Immature natural killer cell (primary cell): ENCODE results near the gene ANK2. TPM values are rescaled to one million over a fixed set of nuclear protein-coding genes. Genes with fewer than 3 reads are reported as not detected.
"Not testable (repeated sequence)": the region's sequence is repeated elsewhere in the genome, so short reads cannot be mapped to it uniquely, and the experiment has no call there.

Source experiments
- DNase-seq, 3 donors: peaks; one replicate each; pipeline ENCODE4 v3.0.0; 2022; ENCODE audit warnings: mixed read lengths in 1 of 3
- H3K27ac Mint-ChIP-seq, 6 donors: one replicate each; pipeline ENCODE4 v1.8.0; 2020; ENCODE audit warnings: mixed read lengths in 6 of 6, mild to moderate bottlenecking in 5 of 6, inconsistent platforms in 4 of 6, moderate library complexity in 3 of 6
- H3K27me3 Mint-ChIP-seq, 3 donors: one replicate each; pipeline ENCODE4 v1.8.0; 2020 to 2021; ENCODE audit warnings: low read depth in 3 of 3, mild to moderate bottlenecking in 3 of 3, mixed read lengths in 3 of 3, moderate library complexity in 3 of 3, inconsistent platforms in 1 of 3
- H3K36me3 Mint-ChIP-seq, 3 donors: one replicate each; pipeline ENCODE4 v1.8.0; 2020; ENCODE audit warnings: mixed read lengths in 3 of 3, inconsistent platforms in 2 of 3, mild to moderate bottlenecking in 2 of 3
- H3K4me1 Mint-ChIP-seq, 2 donors: one replicate each; pipeline ENCODE4 v1.8.0; 2020; ENCODE audit warnings: inconsistent platforms in 2 of 2, mild to moderate bottlenecking in 2 of 2, mixed read lengths in 2 of 2, moderate library complexity in 1 of 2
- H3K4me3 Mint-ChIP-seq, 5 donors: one replicate each; pipeline ENCODE4 v1.8.0; 2020; ENCODE audit warnings: mild to moderate bottlenecking in 5 of 5, mixed read lengths in 5 of 5, inconsistent platforms in 3 of 5, moderate library complexity in 3 of 5
- H3K9me3 Mint-ChIP-seq, 6 donors: one replicate each; pipeline ENCODE4 v1.8.0; 2020; ENCODE audit warnings: mild to moderate bottlenecking in 6 of 6, mixed read lengths in 6 of 6, inconsistent platforms in 4 of 6, moderate library complexity in 3 of 6
- polyA plus RNA-seq, 3 donors: library from polyadenylated mRNA; unstranded; fragments of 300-500 nt; fragmentation: Illumina TruSeq; gene quantifications; one replicate each; pipeline ENCODE4 v1.2.3, GENCODE V29; 2021

The ANK2 gene
- polyA plus RNA-seq, 3 donors from 2014 or later: not detected

DNA sequence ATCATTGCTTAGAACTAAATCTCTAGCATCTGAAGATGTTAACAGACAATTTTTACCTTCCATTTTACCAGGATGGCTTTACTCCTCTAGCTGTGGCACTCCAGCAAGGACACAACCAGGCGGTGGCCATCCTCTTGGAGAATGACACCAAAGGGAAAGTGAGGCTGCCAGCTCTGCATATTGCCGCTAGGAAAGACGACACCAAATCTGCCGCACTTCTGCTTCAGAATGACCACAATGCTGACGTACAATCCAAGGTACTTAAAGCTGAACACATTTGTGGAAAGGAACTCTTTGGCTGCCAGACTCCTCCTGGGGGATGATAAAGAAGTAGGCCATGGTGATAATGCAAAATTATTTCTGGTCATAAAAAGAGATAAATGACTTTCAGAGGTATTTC lies 187.5 kb downstream of the ANK2 start:
- Mint-ChIP-seq H3K27ac (no peak overlapping the region), H3K27me3 (peaks cover 0 to 2% (median under 1%) of the 10 kb centered on the region in 3 donors), H3K9me3 (peaks cover 0 to 6% (median 0%) of the 10 kb centered on the region in 6 donors), H3K4me1 (no peaks in the 10 kb centered on the region), H3K36me3 (no peaks in the 10 kb centered on the region), H3K4me3 (no peak overlapping the region)
- DNase-seq: no peak

DNA sequence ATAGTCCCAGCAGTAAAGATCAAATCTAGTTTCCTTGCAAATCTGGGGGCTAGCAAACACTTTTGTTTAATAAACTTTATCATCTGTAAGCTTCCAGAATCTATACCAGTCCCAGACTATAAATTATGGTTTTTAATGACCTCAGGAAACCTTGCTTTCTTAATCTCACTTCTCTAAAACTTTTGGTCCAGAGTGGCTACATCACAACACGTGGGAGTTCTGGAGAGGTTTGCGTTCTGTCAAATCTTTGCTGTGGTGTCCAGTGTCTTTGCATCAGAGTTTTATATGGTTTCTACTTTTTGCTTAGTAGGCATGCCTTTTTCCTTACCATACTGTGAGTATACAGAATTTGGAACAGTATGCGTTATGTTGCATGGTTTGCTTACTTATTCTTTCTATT lies 193.9 kb downstream of the ANK2 start:
- peaks cover 0 to 4% (median 2%) of the 10 kb centered on the region in 3 donors for H3K27me3 Mint-ChIP-seq

DNA sequence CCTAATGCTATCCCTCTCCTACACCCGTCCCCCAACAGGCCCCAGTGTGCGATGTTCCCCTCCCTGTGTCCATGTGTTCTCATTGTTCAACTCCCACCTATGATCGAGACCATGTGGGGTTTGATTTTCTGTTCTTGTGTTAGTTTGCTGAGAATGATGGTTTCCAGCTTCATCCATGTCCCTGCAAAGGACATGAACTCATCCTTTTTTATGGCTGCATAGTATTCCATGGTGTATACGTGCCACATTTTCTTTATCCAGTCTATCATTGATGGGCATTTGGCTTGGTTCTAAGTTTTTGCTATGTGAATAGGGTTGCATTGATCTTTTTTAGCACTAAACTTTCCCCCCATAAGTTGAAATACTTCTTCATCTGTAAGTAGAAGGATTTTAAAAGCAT lies 195.3 kb downstream of the ANK2 start:
- H3K9me3 Mint-ChIP-seq, DNase-seq, H3K36me3 Mint-ChIP-seq, H3K27ac Mint-ChIP-seq, H3K4me1 Mint-ChIP-seq, H3K27me3 Mint-ChIP-seq, H3K4me3 Mint-ChIP-seq: not testable (repeated sequence)

More for the DNA sequence above, 193.9 kb downstream of the ANK2 start:
- Mint-ChIP-seq H3K27ac (no peak overlapping the region), H3K9me3 (peaks cover 0 to 4% (median 0%) of the 10 kb centered on the region in 6 donors), H3K4me1 (no peaks in the 10 kb centered on the region), H3K4me3 (no peak overlapping the region), H3K36me3 (no peaks in the 10 kb centered on the region)
- no peak for DNase-seq

DNA sequence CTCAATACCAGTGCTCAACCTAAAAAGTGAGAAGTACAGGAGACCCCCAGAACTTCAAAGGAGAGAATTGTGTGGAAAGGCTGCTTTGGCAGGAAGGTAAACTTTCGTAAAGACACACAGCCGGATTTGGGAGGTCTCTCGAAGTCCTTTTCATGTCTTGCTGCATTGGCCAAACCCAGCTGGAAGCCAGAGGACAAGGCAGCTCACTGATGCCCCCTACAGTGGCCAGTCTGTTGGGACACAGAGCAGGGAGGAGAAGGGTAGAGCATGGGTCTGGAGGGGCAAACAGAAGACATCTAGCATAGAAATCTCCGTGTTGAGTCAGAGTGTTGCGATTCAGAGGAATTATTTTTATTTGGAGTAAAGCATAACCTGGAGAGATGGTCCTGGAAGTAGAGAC lies 198.9 kb downstream of the ANK2 start:
- Mint-ChIP-seq H3K9me3 (peaks cover 0 to 4% (median under 1%) of the 10 kb centered on the region in 6 donors), H3K27me3 (peaks cover 0 to 4% (median 0%) of the 10 kb centered on the region in 3 donors), H3K4me3 (no peak overlapping the region), H3K4me1 (no peaks in the 10 kb centered on the region), H3K27ac (no peak overlapping the region), H3K36me3 (no peaks in the 10 kb centered on the region)
- DNase-seq: no peak

DNA sequence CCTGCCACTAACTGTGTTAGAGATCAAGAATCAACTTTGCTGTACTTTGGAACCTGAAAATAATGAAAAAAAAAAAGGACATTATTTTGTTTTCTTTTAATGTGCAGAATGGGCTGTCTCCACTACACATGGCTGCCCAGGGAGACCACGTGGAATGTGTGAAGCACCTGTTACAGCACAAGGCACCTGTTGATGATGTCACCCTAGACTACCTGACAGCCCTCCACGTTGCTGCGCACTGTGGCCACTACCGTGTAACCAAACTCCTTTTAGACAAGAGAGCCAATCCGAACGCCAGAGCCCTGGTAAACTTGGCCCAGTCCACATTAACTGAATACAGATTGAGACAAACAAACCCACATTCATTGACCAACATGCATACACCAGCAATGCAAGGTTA lies 206.2 kb downstream of the ANK2 start:
- H3K4me1 Mint-ChIP-seq: no peaks in the 10 kb centered on the region

DNA sequence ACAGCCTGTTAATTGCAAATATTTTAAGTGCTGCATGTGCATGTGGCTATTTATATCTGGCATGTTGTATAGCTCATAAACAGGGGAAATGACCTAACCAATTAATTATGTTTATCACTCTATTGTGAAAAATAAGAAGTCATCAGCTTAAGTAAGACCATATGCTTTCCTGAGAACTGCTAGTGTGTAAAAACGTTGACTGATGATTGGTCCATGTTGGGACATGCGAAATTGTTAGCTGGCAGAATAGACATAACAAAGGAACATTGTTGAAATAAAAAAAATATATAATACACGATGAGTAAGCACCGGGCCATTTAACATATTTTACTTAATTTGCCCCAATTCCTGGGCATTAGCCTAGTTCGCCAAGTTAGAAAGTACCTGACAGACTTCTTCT lies 207.5 kb downstream of the ANK2 start:
- H3K4me1 Mint-ChIP-seq: no peaks in the 10 kb centered on the region

More for the DNA sequence above, 206.2 kb downstream of the ANK2 start:
- peaks cover 0 to 3% (median 0%) of the 10 kb centered on the region in 3 donors for H3K27me3 Mint-ChIP-seq
- H3K4me3 Mint-ChIP-seq: no peak overlapping the region
- H3K9me3 Mint-ChIP-seq: no peaks in the 10 kb centered on the region
- no peaks in the 10 kb centered on the region for H3K36me3 Mint-ChIP-seq
- H3K27ac Mint-ChIP-seq: no peak overlapping the region
- DNase-seq: no peak

DNA sequence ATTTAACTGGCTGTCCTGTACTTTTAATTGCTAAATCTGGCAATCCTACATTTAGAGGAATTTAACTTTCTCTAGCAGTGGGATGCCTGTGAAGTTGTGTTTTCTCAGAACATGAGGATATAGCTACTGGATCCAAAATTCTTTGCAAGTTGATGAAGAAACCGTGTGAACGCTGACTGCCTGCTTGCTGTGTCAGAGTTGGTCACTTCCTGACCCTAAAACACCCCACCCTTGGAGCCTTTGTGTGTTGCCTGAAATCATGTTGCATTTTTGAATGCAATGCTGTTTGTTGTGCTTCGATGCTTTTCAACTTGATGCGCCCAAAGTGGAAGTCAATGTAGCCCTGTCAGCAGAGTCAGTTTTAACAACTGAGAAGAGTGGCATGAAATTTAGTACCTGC lies 211.2 kb downstream of the ANK2 start:
- H3K4me3 Mint-ChIP-seq: no peak overlapping the region
- DNase-seq: no peak
- peaks cover 0 to 1% (median 0%) of the 10 kb centered on the region in 3 donors for H3K27me3 Mint-ChIP-seq
- H3K4me1 Mint-ChIP-seq: no peaks in the 10 kb centered on the region
- H3K36me3 Mint-ChIP-seq: no peaks in the 10 kb centered on the region
- peaks cover 0 to 3% (median 0%) of the 10 kb centered on the region in 6 donors for H3K9me3 Mint-ChIP-seq
- H3K27ac Mint-ChIP-seq: no peak overlapping the region

More for the DNA sequence above, 207.5 kb downstream of the ANK2 start:
- no peaks in the 10 kb centered on the region for H3K36me3 Mint-ChIP-seq
- no peaks in the 10 kb centered on the region for H3K9me3 Mint-ChIP-seq
- no peak for DNase-seq
- H3K27me3 Mint-ChIP-seq: peaks cover 0 to 3% (median 0%) of the 10 kb centered on the region in 3 donors
- no peak overlapping the region for H3K4me3 Mint-ChIP-seq
- H3K27ac Mint-ChIP-seq: no peak overlapping the region

DNA sequence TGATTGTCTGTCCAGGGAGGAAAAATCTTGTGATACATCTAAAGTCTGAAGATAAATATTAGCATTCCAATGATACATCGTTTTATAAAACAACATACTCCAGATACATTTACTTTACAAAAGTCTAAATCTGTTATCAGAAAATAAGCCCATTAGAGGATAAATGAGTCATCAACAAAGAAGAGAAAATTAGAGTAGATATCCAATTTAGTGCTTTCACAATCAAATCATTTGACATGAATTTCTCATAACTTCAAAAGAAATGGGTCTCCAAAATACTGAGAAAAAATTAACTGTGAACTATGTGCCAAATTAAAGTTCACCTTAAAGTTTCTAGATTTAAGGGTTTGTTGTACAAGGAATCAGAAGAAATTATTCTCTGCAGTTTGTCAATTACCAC lies 213.8 kb downstream of the ANK2 start:
- H3K4me3 Mint-ChIP-seq: no peak overlapping the region
- DNase-seq: no peak
- H3K27ac Mint-ChIP-seq: no peak overlapping the region
- peaks cover 0 to 3% (median 0%) of the 10 kb centered on the region in 6 donors for H3K9me3 Mint-ChIP-seq
- no peaks in the 10 kb centered on the region for H3K4me1 Mint-ChIP-seq
- H3K27me3 Mint-ChIP-seq: peaks cover 0 to 5% (median 2%) of the 10 kb centered on the region in 3 donors
- H3K36me3 Mint-ChIP-seq: no peaks in the 10 kb centered on the region

DNA sequence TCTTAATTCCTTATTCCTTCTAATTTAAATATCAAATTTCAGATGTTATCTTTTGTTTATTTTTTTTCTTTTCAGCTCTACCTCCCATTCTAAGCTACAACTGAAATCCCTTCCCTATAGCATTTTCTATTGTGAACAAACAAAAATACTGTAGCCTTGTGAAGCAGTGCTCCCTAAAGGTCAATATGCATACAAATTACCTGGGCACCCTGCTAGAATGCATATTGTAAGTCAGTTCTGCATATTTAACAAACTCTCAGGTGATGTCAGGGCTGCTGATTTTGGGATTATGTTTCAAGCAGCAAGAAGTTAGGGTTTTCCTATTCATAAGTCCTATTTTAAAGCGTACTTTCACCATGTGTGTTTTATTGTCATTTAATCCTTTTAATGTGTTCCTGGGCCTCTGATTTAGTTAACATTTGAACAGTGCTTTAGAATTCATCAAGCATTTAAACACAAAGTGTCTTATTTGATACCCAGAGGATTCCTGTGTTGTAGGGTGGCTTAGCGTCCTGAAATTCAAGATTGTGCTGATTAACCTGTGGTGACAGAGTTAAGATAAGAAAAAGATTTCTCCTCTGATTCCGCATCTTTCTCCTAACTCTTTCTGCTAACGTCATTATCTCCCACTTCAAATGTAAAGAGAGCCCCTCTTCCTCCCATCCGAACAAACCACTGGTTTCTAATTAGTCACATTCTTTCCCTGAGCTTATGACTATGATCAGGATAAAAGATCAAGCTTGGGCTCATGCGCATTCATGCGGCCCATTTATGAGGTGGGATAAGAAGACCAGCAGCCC lies 221.3 kb downstream of the ANK2 start:
- Mint-ChIP-seq H3K36me3 (no peaks in the 10 kb centered on the region), H3K4me1 (no peaks in the 10 kb centered on the region), H3K27me3 (peaks cover 2 to 8% (median 5%) of the 10 kb centered on the region in 3 donors), H3K27ac (no peak overlapping the region), H3K4me3 (no peak overlapping the region), H3K9me3 (peaks cover 0 to 3% (median 0%) of the 10 kb centered on the region in 6 donors)
- no peak for DNase-seq

DNA sequence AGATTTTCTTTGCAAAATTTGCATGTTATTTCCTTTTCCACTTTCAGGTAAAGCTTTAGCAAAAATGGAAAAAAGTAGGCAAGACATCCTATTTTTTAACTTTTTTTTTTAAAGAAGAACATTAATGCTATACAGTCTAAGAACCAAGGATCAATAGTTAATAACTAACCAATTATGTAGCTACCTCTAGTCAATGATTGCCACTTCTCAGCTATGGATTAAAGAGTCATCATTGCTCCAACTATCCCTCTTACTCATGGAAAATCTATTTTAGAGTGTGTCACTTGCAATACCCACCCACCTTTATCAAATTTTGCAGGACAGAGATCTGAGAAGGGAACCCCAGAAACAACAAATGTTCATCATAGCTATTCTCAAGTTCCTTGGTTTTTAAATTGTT lies 223.1 kb downstream of the ANK2 start:
- H3K9me3 Mint-ChIP-seq: peaks cover 0 to 3% (median 0%) of the 10 kb centered on the region in 6 donors
- no peak for DNase-seq
- no peak overlapping the region for H3K4me3 Mint-ChIP-seq
- H3K27me3 Mint-ChIP-seq: peaks cover 2 to 8% (median 7%) of the 10 kb centered on the region in 3 donors
- H3K27ac Mint-ChIP-seq: no peak overlapping the region
- no peaks in the 10 kb centered on the region for H3K4me1 Mint-ChIP-seq
- H3K36me3 Mint-ChIP-seq: no peaks in the 10 kb centered on the region

DNA sequence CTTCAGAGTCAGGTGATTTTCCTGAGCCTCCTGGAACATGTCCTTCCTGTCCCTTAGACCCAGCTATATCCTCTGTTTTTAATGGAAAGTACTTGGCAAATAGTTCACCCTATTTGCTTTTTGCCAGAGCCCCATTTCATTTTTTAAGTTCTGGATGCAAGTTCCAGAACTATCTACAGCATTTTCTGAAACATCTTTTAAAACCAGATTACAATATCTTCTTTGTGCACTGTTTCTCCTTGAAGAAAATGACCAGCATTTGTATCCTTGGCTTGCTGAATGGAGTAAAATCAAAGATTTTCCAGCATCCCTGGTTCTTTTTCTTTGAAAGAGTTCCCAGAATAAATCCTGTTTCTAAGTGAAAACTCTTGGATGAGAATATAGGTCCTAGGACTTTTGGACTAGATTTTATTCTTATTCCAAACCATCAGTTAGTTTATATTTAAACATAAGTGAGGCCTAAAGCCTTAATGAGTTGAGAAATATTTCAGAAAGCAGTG lies 224.3 kb downstream of the ANK2 start:
- no peak for DNase-seq
- H3K4me3 Mint-ChIP-seq: no peak overlapping the region
- no peaks in the 10 kb centered on the region for H3K4me1 Mint-ChIP-seq
- no peaks in the 10 kb centered on the region for H3K36me3 Mint-ChIP-seq
- peaks cover 2 to 3% (median 2%) of the 10 kb centered on the region in 3 donors for H3K27me3 Mint-ChIP-seq
- H3K27ac Mint-ChIP-seq: no peak overlapping the region
- H3K9me3 Mint-ChIP-seq: peaks cover 0 to 3% (median 0%) of the 10 kb centered on the region in 6 donors

DNA sequence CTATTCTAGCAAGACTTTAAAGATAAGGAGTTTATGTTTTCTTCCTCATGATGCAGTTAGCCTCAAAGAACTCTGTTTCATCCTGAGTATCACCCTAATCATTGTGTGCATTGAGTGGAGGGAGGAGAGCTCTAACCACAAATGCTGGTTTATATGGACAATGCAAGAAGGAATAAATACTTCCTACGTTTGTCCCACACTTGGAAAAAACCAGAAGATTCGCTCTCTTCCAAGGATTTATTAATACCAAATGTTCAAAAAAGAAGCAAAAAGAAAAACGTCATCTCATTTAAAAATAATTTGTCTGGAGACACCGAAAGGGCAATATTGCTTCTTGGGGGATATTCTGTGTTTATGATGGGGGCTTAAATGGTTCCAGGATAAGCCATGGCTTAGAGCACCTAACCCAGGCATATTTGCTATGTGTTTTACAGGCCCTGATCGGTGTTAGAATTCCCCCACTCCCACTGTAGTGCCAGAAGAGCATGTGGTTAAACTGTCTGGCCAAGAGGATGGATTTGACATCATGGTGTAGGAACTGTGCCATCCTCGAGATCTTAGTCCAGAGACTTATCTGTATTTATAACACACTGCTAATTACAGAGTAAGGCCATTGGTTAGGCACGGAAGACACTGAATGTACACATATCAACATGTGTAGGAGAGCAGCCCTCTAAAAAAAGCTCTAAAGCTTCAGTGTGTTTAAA lies 227.2 kb downstream of the ANK2 start:
- H3K9me3 Mint-ChIP-seq: no peaks in the 10 kb centered on the region
- no peaks in the 10 kb centered on the region for H3K36me3 Mint-ChIP-seq
- no peak for DNase-seq
- H3K4me1 Mint-ChIP-seq: no peaks in the 10 kb centered on the region
- no peak overlapping the region for H3K4me3 Mint-ChIP-seq
- no peak overlapping the region for H3K27ac Mint-ChIP-seq
- H3K27me3 Mint-ChIP-seq: peaks cover 0 to 2% (median 2%) of the 10 kb centered on the region in 3 donors

DNA sequence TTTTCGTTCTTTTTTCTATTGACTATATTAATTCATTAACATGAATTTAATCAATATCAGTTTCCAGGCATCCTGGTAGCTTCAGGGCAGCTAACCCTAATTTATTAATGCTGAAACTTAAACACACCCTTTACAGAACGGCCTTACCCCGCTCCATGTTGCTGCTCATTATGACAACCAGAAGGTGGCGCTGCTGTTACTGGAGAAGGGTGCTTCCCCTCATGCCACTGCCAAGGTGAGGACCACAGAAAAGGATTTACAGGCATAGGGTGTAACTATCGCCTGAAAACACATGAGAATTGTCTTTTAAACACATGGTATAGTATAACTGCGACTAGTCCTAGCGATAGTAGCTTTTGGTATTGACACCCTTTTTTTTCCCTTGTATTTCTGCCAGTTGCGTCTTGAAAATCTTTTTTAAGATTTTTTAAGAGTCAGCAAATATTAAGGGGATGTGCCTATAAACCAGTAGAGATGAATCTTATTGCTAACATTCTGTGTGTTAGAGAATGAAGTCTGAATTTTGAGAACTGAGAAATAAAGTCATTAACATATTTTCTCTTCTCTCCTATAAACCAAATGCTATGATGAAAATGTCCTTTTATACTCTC lies 229.0 kb downstream of the ANK2 start:
- no peak overlapping the region for H3K27ac Mint-ChIP-seq
- H3K27me3 Mint-ChIP-seq: peaks cover 0 to 2% (median 2%) of the 10 kb centered on the region in 3 donors
- H3K4me3 Mint-ChIP-seq: no peak overlapping the region
- no peaks in the 10 kb centered on the region for H3K9me3 Mint-ChIP-seq
- no peaks in the 10 kb centered on the region for H3K4me1 Mint-ChIP-seq
- DNase-seq: peak; percentile 10 to 24 (median 19)
- H3K36me3 Mint-ChIP-seq: no peaks in the 10 kb centered on the region

DNA sequence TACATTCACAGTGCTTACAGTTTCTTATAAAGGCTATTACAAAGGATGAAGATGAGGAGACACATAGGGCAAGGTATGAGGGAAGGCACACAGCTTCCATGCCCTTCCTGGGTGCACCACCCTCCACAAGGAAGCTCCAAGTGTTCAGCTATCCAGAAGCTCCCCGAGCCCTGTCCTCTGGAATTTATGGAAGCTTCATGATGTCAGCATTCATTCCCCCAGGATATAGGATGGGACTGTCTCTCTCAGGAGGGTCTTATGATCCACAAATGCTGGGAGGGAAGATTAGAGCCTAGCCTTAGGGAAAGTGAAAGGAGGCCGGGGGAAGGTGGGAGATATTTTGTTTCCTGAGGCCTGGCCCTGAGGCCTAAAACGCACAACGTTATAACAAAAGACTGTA lies 236.0 kb downstream of the ANK2 start:
- H3K36me3 Mint-ChIP-seq: no peaks in the 10 kb centered on the region
- H3K4me1 Mint-ChIP-seq: peaks cover 0 to 6% of the 10 kb centered on the region in 2 donors
- H3K4me3 Mint-ChIP-seq: no peak overlapping the region
- no peak for DNase-seq
- H3K27me3 Mint-ChIP-seq: peaks cover 1 to 3% (median 2%) of the 10 kb centered on the region in 3 donors
- no peak overlapping the region for H3K27ac Mint-ChIP-seq
- no peaks in the 10 kb centered on the region for H3K9me3 Mint-ChIP-seq
